A549 treated with RU486 at 1 μM for 4 hours (cell line): Measurements from ENCODE around the gene F2RL3. TPM values are rescaled to one million over a fixed set of nuclear protein-coding genes. Genes with fewer than 3 reads are reported as not detected.

ENCODE experiments used
- total RNA-seq: library from RNA; stranded (reverse); fragments of 200-300 nt; extraction: Qiagen RNA extraction; gene quantifications from 5 replicates; pipeline ENCODE4 v1.2.3, GENCODE V29; 2022; ENCODE audit warnings: low read depth

The F2RL3 gene
- total RNA-seq, result not detected in 5 replicates

GRCh38 chr19:16888629-16889365 is at the start of gene F2RL3:
TSS of gene F2RL3 (plus strand) at chr19:16888999. CDS start at chr19:16889190, 191 bp downstream.

Other genes with a start within 250 kb of the F2RL3 start
- 65.6 to 80.5 TPM (median 72.9 TPM) in 5 replicates for gene SMIM7, start 228.9 kb upstream of the F2RL3 start, total RNA-seq
- gene TMEM38A, start 227.9 kb upstream of the F2RL3 start, total RNA-seq, result 0.87 to 1.8 TPM (median 1.5 TPM) in 5 replicates
- gene NWD1, start 169.2 kb upstream of the F2RL3 start, total RNA-seq, result not detected in 5 replicates
- gene SIN3B, start 59.6 kb upstream of the F2RL3 start, total RNA-seq, result 17.1 to 25.9 TPM (median 21.9 TPM) in 5 replicates
- gene CPAMD8, start 137.8 kb downstream of the F2RL3 start, total RNA-seq, result 0.21 TPM in 1 of 5 replicates, not detected in the others
- 11.4 to 18.1 TPM (median 14.6 TPM) in 5 replicates for gene HAUS8, start 186.5 kb downstream of the F2RL3 start, total RNA-seq
- 26.8 to 35.7 TPM (median 30.4 TPM) in 5 replicates for gene MYO9B, start 186.8 kb downstream of the F2RL3 start, total RNA-seq